Measurements from ENCODE around the gene C3orf20. TPM values are rescaled to one million over a fixed set of nuclear protein-coding genes. Genes with fewer than 3 reads are reported as not detected.
"Not testable (repeated sequence)": the region's sequence is repeated elsewhere in the genome, so short reads cannot be mapped to it uniquely, and the experiment has no call there.

The C3orf20 gene
- total RNA-seq, 2 donors from 2014 or later, result 0.21 TPM; not detected in 1

- intact Hi-C loops (cut with DNase I, micrococcal nuclease), result no loop called here
- no peak for ATAC-seq
- no peak for DNase-seq
These were observed 26.7 kb upstream of the C3orf20 start for GRCh38 chr3:14647976-14648955.

GRCh38 chr3:14649466-14649865, 25.5 kb upstream of the C3orf20 start:
- no peak for ATAC-seq
- intact Hi-C loops (cut with DNase I, micrococcal nuclease), result no loop called here
- no peak for DNase-seq

- intact Hi-C loops (cut with DNase I, micrococcal nuclease), result no loop called here
- ATAC-seq (no peak), DNase-seq (no peak)
These were observed 24.7 kb upstream of the C3orf20 start for GRCh38 chr3:14650193-14650592.

- peak; percentile 94 to 97 for DNase-seq
- intact Hi-C loops (cut with DNase I, micrococcal nuclease), result no loop called here
- peak; percentile 97 for ATAC-seq
These were observed 23.3 kb upstream of the C3orf20 start, which contains the start of gene CCDC174 for GRCh38 chr3:14651440-14652251. TSS of gene CCDC174 (plus strand) at chr3:14651762. CDS start at chr3:14651837, 75 bp downstream.

- ATAC-seq; DNase-seq; intact Hi-C loops (cut with DNase I, micrococcal nuclease): not testable (repeated sequence)
These were observed 22.5 kb upstream of the C3orf20 start for GRCh38 chr3:14652360-14652907.

GRCh38 chr3:14657579-14657978, 17.4 kb upstream of the C3orf20 start:
- ATAC-seq (no peak), DNase-seq (no peak)
- intact Hi-C loops (cut with DNase I, micrococcal nuclease), result no loop called here

- intact Hi-C loops (cut with DNase I, micrococcal nuclease), result no loop called here
These were observed 16.0 kb upstream of the C3orf20 start for GRCh38 chr3:14658978-14659377.

GRCh38 chr3:14660942-14661341, 14.0 kb upstream of the C3orf20 start:
- intact Hi-C loops (cut with DNase I, micrococcal nuclease), result no loop called here
- DNase-seq, result no peak
- no peak for ATAC-seq

More at GRCh38 chr3:14658978-14659377, 16.0 kb upstream of the C3orf20 start:
- DNase-seq, result no peak
- ATAC-seq, result no peak

- ATAC-seq, result no peak
- DNase-seq, result no peak
- intact Hi-C loops (cut with DNase I, micrococcal nuclease), result no loop called here
These were observed 11.4 kb upstream of the C3orf20 start for GRCh38 chr3:14663396-14664135.

- DNase-seq (no peak), ATAC-seq (no peak)
- intact Hi-C loops (cut with DNase I, micrococcal nuclease), result no loop called here
These were observed 10.8 kb upstream of the C3orf20 start for GRCh38 chr3:14664170-14664569.

GRCh38 chr3:14672588-14672987, 2.4 kb upstream of the C3orf20 start:
- intact Hi-C loops (cut with DNase I, micrococcal nuclease), result loop anchor here in 1 of 2 donors (2.0 kb wide), 1 partner anchor 248 kb away; no protein-coding TSS in a partner anchor
- DNase-seq (no peak), ATAC-seq (no peak)

- intact Hi-C loops (cut with DNase I, micrococcal nuclease), result no loop called here
- DNase-seq (no peak), ATAC-seq (no peak)
These were observed 1.9 kb downstream of the C3orf20 start for GRCh38 chr3:14676881-14677280.

GRCh38 chr3:14678015-14678503, 3.1 kb downstream of the C3orf20 start:
- intact Hi-C loops (cut with DNase I, micrococcal nuclease), result no loop called here
- DNase-seq, result no peak
- ATAC-seq, result no peak

- ATAC-seq (no peak), DNase-seq (no peak)
- intact Hi-C loops (cut with DNase I, micrococcal nuclease), result no loop called here
These were observed 5.2 kb downstream of the C3orf20 start for GRCh38 chr3:14680115-14680514.

GRCh38 chr3:14680716-14681115, 5.8 kb downstream of the C3orf20 start:
- DNase-seq (no peak), ATAC-seq (no peak)
- intact Hi-C loops (cut with DNase I, micrococcal nuclease), result no loop called here

GRCh38 chr3:14684447-14684846, 9.5 kb downstream of the C3orf20 start:
- intact Hi-C loops (cut with DNase I, micrococcal nuclease), result no loop called here
- DNase-seq (no peak), ATAC-seq (no peak)

- ATAC-seq (no peak), DNase-seq (no peak)
- intact Hi-C loops (cut with DNase I, micrococcal nuclease), result no loop called here
These were observed 10.2 kb downstream of the C3orf20 start for GRCh38 chr3:14685179-14685578.

- no peak for DNase-seq
- ATAC-seq, result no peak
- intact Hi-C loops (cut with DNase I, micrococcal nuclease), result no loop called here
These were observed 12.4 kb downstream of the C3orf20 start for GRCh38 chr3:14687360-14687759.

Measured in left colon (tissue), 2 donors.